Measurements from ENCODE around the gene PKN3. TPM values are rescaled to one million over a fixed set of nuclear protein-coding genes. Genes with fewer than 3 reads are reported as not detected.

The PKN3 gene
- total and polyA plus RNA-seq, 2 of the 13 experiments (the other 11 are each of a cell fraction or from before 2014, with no cell fraction given) = 10.5 to 13.2 TPM

DNA sequence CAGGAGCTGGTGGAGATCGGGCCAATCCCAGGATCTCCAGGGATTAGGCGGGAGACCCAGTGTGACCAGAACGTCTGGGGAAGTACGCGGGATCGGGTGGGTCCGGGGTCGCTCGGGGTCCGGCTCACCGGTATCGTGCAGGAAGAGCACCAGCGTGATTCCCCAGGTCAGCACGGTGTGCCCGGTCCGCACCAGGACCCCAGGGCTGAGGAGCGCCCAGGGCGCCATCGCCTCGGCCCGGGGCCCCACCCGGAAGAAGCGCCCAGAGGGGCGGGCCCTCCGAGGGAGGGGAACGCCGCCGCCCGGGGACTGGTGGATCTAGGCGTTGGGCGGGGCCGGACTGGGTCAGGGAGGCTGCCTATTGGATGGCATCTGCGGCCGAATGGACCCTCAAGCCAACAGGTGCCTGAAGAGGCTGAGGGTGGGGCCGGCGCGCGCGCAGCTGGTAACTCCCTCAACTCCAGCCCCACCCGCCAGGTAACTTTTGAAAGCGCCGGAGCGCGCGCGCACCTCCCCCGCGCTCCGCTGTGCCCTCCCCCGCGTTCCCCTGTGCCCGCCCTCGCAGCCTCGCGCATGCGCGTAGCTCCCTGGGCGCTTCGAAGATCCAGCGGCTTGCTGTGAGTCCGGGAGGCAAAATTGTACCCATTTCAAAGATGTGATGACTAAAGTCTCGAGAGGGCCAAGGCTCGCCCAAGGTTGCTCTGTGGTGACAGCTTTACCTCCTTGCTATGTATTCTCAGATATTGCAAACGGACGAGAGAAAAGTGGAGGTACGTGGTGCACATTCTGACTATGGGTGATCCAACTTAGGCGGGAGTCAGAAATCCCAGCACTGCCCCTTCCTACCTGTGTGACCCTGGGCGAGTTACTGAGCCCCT is 21.8 kb downstream of the PKN3 start, which contains the start of gene ZDHHC12 (continued):
- TF ChIP-seq, protein P1, sequence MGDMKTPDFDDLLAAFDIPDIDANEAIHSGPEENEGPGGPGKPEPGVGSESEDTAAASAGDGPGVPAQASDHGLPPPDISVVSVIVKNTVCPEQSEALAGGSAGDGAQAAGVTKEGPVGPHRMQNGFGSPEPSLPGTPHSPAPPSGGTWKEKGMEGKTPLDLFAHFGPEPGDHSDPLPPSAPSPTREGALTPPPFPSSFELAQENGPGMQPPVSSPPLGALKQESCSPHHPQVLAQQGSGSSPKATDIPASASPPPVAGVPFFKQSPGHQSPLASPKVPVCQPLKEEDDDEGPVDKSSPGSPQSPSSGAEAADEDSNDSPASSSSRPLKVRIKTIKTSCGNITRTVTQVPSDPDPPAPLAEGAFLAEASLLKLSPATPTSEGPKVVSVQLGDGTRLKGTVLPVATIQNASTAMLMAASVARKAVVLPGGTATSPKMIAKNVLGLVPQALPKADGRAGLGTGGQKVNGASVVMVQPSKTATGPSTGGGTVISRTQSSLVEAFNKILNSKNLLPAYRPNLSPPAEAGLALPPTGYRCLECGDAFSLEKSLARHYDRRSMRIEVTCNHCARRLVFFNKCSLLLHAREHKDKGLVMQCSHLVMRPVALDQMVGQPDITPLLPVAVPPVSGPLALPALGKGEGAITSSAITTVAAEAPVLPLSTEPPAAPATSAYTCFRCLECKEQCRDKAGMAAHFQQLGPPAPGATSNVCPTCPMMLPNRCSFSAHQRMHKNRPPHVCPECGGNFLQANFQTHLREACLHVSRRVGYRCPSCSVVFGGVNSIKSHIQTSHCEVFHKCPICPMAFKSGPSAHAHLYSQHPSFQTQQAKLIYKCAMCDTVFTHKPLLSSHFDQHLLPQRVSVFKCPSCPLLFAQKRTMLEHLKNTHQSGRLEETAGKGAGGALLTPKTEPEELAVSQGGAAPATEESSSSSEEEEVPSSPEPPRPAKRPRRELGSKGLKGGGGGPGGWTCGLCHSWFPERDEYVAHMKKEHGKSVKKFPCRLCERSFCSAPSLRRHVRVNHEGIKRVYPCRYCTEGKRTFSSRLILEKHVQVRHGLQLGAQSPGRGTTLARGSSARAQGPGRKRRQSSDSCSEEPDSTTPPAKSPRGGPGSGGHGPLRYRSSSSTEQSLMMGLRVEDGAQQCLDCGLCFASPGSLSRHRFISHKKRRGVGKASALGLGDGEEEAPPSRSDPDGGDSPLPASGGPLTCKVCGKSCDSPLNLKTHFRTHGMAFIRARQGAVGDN (CRISPR knock-in tag; IDR thresholded peaks at IDR 0.05) = peak; percentile 74
- TF ChIP-seq FOSL2 (CRISPR knock-in tag; IDR thresholded peaks at IDR 0.05) = no peak; the same call in 1 of the 2 replicates
- TF ChIP-seq ZNF264 (CRISPR knock-in tag; IDR thresholded peaks at IDR 0.05) = peak; percentile 81; the same call in 1 of the 2 replicates
- peak; percentile 33; the same call in 1 of the 2 replicates for TF ChIP-seq SALL1 (CRISPR knock-in tag; IDR thresholded peaks at IDR 0.05)
- no peak for TF ChIP-seq ATF7 (IDR thresholded peaks at IDR 0.05)
- TF ChIP-seq ATF7 (CRISPR knock-in tag; IDR thresholded peaks at IDR 0.05) = no peak
- TF ChIP-seq NCOR1 (IDR thresholded peaks at IDR 0.05; ENCODE audit: borderline replicate concordance, low read length) = no peak
- TF ChIP-seq, protein P2, sequence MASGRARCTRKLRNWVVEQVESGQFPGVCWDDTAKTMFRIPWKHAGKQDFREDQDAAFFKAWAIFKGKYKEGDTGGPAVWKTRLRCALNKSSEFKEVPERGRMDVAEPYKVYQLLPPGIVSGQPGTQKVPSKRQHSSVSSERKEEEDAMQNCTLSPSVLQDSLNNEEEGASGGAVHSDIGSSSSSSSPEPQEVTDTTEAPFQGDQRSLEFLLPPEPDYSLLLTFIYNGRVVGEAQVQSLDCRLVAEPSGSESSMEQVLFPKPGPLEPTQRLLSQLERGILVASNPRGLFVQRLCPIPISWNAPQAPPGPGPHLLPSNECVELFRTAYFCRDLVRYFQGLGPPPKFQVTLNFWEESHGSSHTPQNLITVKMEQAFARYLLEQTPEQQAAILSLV (CRISPR knock-in tag; IDR thresholded peaks at IDR 0.05; ENCODE audit: borderline replicate concordance) = peak; percentile 74
- TF ChIP-seq ZNF331 (CRISPR knock-in tag; IDR thresholded peaks at IDR 0.05) = 0 out of 2 replicates have a peak, but pooled peaks have one; percentile 44
- no peak for TF ChIP-seq RXRB (CRISPR knock-in tag; IDR thresholded peaks at IDR 0.05; ENCODE audit: borderline replicate concordance)
- TF ChIP-seq NCOA2 (CRISPR knock-in tag; IDR thresholded peaks at IDR 0.05) = no peak
- TF ChIP-seq, protein P3, sequence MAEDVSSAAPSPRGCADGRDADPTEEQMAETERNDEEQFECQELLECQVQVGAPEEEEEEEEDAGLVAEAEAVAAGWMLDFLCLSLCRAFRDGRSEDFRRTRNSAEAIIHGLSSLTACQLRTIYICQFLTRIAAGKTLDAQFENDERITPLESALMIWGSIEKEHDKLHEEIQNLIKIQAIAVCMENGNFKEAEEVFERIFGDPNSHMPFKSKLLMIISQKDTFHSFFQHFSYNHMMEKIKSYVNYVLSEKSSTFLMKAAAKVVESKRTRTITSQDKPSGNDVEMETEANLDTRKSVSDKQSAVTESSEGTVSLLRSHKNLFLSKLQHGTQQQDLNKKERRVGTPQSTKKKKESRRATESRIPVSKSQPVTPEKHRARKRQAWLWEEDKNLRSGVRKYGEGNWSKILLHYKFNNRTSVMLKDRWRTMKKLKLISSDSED (CRISPR knock-in tag; IDR thresholded peaks at IDR 0.05) = no peak
- 0 out of 2 replicates have a peak, but pooled peaks have one; percentile 56 for TF ChIP-seq ZNF724P (CRISPR knock-in tag; IDR thresholded peaks at IDR 0.05; ENCODE audit: borderline replicate concordance)
- TF ChIP-seq, protein P4, sequence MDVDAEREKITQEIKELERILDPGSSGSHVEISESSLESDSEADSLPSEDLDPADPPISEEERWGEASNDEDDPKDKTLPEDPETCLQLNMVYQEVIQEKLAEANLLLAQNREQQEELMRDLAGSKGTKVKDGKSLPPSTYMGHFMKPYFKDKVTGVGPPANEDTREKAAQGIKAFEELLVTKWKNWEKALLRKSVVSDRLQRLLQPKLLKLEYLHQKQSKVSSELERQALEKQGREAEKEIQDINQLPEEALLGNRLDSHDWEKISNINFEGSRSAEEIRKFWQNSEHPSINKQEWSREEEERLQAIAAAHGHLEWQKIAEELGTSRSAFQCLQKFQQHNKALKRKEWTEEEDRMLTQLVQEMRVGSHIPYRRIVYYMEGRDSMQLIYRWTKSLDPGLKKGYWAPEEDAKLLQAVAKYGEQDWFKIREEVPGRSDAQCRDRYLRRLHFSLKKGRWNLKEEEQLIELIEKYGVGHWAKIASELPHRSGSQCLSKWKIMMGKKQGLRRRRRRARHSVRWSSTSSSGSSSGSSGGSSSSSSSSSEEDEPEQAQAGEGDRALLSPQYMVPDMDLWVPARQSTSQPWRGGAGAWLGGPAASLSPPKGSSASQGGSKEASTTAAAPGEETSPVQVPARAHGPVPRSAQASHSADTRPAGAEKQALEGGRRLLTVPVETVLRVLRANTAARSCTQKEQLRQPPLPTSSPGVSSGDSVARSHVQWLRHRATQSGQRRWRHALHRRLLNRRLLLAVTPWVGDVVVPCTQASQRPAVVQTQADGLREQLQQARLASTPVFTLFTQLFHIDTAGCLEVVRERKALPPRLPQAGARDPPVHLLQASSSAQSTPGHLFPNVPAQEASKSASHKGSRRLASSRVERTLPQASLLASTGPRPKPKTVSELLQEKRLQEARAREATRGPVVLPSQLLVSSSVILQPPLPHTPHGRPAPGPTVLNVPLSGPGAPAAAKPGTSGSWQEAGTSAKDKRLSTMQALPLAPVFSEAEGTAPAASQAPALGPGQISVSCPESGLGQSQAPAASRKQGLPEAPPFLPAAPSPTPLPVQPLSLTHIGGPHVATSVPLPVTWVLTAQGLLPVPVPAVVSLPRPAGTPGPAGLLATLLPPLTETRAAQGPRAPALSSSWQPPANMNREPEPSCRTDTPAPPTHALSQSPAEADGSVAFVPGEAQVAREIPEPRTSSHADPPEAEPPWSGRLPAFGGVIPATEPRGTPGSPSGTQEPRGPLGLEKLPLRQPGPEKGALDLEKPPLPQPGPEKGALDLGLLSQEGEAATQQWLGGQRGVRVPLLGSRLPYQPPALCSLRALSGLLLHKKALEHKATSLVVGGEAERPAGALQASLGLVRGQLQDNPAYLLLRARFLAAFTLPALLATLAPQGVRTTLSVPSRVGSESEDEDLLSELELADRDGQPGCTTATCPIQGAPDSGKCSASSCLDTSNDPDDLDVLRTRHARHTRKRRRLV (CRISPR knock-in tag; IDR thresholded peaks at IDR 0.05) = peak; percentile 24
- TF ChIP-seq, protein P5, sequence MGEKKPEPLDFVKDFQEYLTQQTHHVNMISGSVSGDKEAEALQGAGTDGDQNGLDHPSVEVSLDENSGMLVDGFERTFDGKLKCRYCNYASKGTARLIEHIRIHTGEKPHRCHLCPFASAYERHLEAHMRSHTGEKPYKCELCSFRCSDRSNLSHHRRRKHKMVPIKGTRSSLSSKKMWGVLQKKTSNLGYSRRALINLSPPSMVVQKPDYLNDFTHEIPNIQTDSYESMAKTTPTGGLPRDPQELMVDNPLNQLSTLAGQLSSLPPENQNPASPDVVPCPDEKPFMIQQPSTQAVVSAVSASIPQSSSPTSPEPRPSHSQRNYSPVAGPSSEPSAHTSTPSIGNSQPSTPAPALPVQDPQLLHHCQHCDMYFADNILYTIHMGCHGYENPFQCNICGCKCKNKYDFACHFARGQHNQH (CRISPR knock-in tag; IDR thresholded peaks at IDR 0.05) = peak; percentile 35; the same call in 1 of the 2 replicates
- TF ChIP-seq CEBPG (CRISPR knock-in tag; IDR thresholded peaks at IDR 0.05) = no peak
